Left lung (tissue), 10 donors: ENCODE results near the gene C2CD4C. TPM values are rescaled to one million over a fixed set of nuclear protein-coding genes. Genes with fewer than 3 reads are reported as not detected.
A peak's percentile ranks its signal among the peaks of the same experiment; 100 is the strongest.
"Not testable (repeated sequence)": the region's sequence is repeated elsewhere in the genome, so short reads cannot be mapped to it uniquely, and the experiment has no call there.

ENCODE experiments used
- ATAC-seq: fragments of 200-7000 bp; cut with Tn5 transposase; one replicate; pipeline ENCODE4 v1.9.1; 2020; ENCODE audit warnings: moderate library complexity
- DNase-seq, 4 donors: peaks; one replicate each; pipeline ENCODE4 v3.0.0-alpha.2; 2013 to 2020
- H3K27ac ChIP-seq, 2 donors: fragments of 200-600 bp; sonication (generic) in 1 of 2; one replicate each; pipeline versions ENCODE4 v1.5.0 to v1.8.0; 2020 to 2021
- H3K27me3 ChIP-seq, 2 donors: fragments of 200-600 bp; sonication (generic) in 1 of 2; one replicate each; pipeline versions ENCODE4 v1.5.0 to v1.8.0; 2020 to 2021
- H3K36me3 ChIP-seq, 2 donors: fragments of 200-600 bp; sonication (generic) in 1 of 2; one replicate each; pipeline versions ENCODE4 v1.5.0 to v1.8.0; 2020 to 2021
- H3K4me1 ChIP-seq, 2 donors: fragments of 200-600 bp; one replicate each; pipeline ENCODE4 v1.8.0; 2021
- H3K4me3 ChIP-seq, 2 donors: fragments of 200-600 bp; sonication (generic) in 1 of 2; one replicate each; pipeline versions ENCODE4 v1.5.0 to v1.8.0; 2020 to 2021; ENCODE audit warnings: mild to moderate bottlenecking in 1 of 2
- H3K9me3 ChIP-seq, 2 donors: fragments of 200-600 bp; sonication (generic) in 1 of 2; one replicate each; pipeline versions ENCODE4 v1.5.0 to v1.8.0; 2020 to 2021
- CTCF ChIP-seq, 2 donors: fragments of 200-600 bp; sonication (generic) in 1 of 2; IDR thresholded peaks; one replicate each; pipeline versions ENCODE4 v1.5.0 to v1.8.0; 2021; ENCODE audit warnings: antibody characterized with exemption in 2 of 2
- intact Hi-C, 2 donors: fragments of 100-400 bp; cut with DNase I; formaldehyde crosslinking; loops; one replicate each; pipeline versions ENCODE4 v1.11.2 to v1.14.2; 2022
- polyA plus RNA-seq, 6 donors: library from polyadenylated mRNA; unstranded; fragments of 120-200 nt; gene quantifications; one replicate each; pipeline ENCODE4 v1.2.1, GENCODE V29; 2013; ENCODE audit not compliant: insufficient read length in 6 of 6
- total RNA-seq, 2 donors: library from RNA; stranded (reverse); fragmentation: NEBNext Ultra II Directional; extraction: Animal tissue kit (Norgen Biotek cat#: 25700); gene quantifications; one replicate each; pipeline ENCODE4 v1.2.1, GENCODE V29; 2021
- donor health status: DM: no; HTN: yes; CAD: no.
- donor health status: DM: no; HTN: no; CAD: no.

C2CD4C gene
- total and polyA plus RNA-seq, 8 donors = 0.27 to 2.4 (median 0.86) TPM

GRCh38 chr19:434152-434960 is 25.4 kb upstream of the C2CD4C start:
- peaks cover 0 to 2% of the 10 kb centered on the region in 2 donors for H3K9me3 ChIP-seq
- H3K36me3 ChIP-seq = no peaks in the 10 kb centered on the region
- TF ChIP-seq CTCF (IDR thresholded peaks at IDR 0.05) = no peak
- ATAC-seq (no peak), DNase-seq (peak in 1 of 4 donors; percentile 71)
- H3K4me3 ChIP-seq = no peak overlapping the region
- H3K27me3 ChIP-seq = peaks cover 0 to 20% of the 10 kb centered on the region in 2 donors
- no peaks in the 10 kb centered on the region for H3K4me1 ChIP-seq
- H3K27ac ChIP-seq = no peak overlapping the region
- intact Hi-C loops = no loop called here

GRCh38 chr19:430701-431100 is 21.8 kb upstream of the C2CD4C start:
- Histone ChIP-seq H3K9me3 (peaks cover 0 to 2% of the 10 kb centered on the region in 2 donors), H3K36me3 (no peaks in the 10 kb centered on the region), H3K27me3 (no peaks in the 10 kb centered on the region), H3K4me3 (no peak overlapping the region), H3K4me1 (no peaks in the 10 kb centered on the region), H3K27ac (no peak overlapping the region)
- intact Hi-C loops = no loop called here
- no peak for TF ChIP-seq CTCF (IDR thresholded peaks at IDR 0.05)
- ATAC-seq (no peak), DNase-seq (peak in 1 of 4 donors; percentile 53)

- no peak overlapping the region for H3K27ac ChIP-seq
- H3K36me3 ChIP-seq = no peaks in the 10 kb centered on the region
- no peak for ATAC-seq
- DNase-seq = peak in 1 of 4 donors; percentile 35
- H3K4me3 ChIP-seq = no peak overlapping the region
- intact Hi-C loops = no loop called here
- H3K9me3 ChIP-seq = peaks cover 0 to 2% of the 10 kb centered on the region in 2 donors
- TF ChIP-seq CTCF (IDR thresholded peaks at IDR 0.05) = no peak
- no peaks in the 10 kb centered on the region for H3K27me3 ChIP-seq
- no peaks in the 10 kb centered on the region for H3K4me1 ChIP-seq
Measured at GRCh38 chr19:428149-428548, 19.2 kb upstream of the C2CD4C start.

- intact Hi-C loops, H3K4me3 ChIP-seq: not testable (repeated sequence)
Measured at GRCh38 chr19:427675-428074, 18.7 kb upstream of the C2CD4C start.

GRCh38 chr19:426725-427445 is 17.9 kb upstream of the C2CD4C start:
- no peak for TF ChIP-seq CTCF (IDR thresholded peaks at IDR 0.05)
- peaks cover 0 to 2% of the 10 kb centered on the region in 2 donors for H3K9me3 ChIP-seq
- peak in 1 of 4 donors; percentile 79 for DNase-seq

More at GRCh38 chr19:427675-428074, 18.7 kb upstream of the C2CD4C start:
- not testable (repeated sequence) for ATAC-seq, H3K9me3 ChIP-seq, H3K4me1 ChIP-seq, H3K36me3 ChIP-seq, DNase-seq, H3K27ac ChIP-seq, H3K27me3 ChIP-seq

More at GRCh38 chr19:426725-427445, 17.9 kb upstream of the C2CD4C start:
- no peak for ATAC-seq
- Histone ChIP-seq H3K27ac (no peak overlapping the region), H3K4me1 (no peaks in the 10 kb centered on the region), H3K27me3 (no peaks in the 10 kb centered on the region), H3K4me3 (no peak overlapping the region), H3K36me3 (no peaks in the 10 kb centered on the region)
- intact Hi-C loops = no loop called here
